ENCODE results near the gene CHMP6.

GRCh38 chr17:80997424-80998117 lies 5.9 kb downstream of the CHMP6 start:
- no peak for TF ChIP-seq CTCF (IDR thresholded peaks at IDR 0.05; ENCODE audit: poor library complexity, severe bottlenecking)
- TF ChIP-seq POLR2AphosphoS5 (IDR thresholded peaks at IDR 0.05) = no peak
- TF ChIP-seq EZH2 (IDR thresholded peaks at IDR 0.05; ENCODE audit: borderline replicate concordance, insufficient read depth, low read length, poor library complexity, severe bottlenecking) = no peak
- no peak for TF ChIP-seq TAF1 (IDR thresholded peaks at IDR 0.05; ENCODE audit: low read depth)
- no peak for TF ChIP-seq MXI1 (conservative IDR thresholded peaks at IDR 0.05; ENCODE audit: poor library complexity, severe bottlenecking)
- no peak for TF ChIP-seq EP300 (conservative IDR thresholded peaks at IDR 0.05; ENCODE audit: poor library complexity, severe bottlenecking)

Measured in neural cell (in vitro differentiated cells).